HT-29 (cell line): ENCODE results near the gene EFEMP1. TPM values are rescaled to one million over a fixed set of nuclear protein-coding genes. Genes with fewer than 3 reads are reported as not detected.
"Not testable (repeated sequence)": the region's sequence is repeated elsewhere in the genome, so short reads cannot be mapped to it uniquely, and the experiment has no call there.

Experiments
- DNase-seq: peaks from one replicate; pipeline ENCODE4 v3.0.0-alpha.2; 2015; ENCODE audit warnings: low spot score
- total RNA-seq: library from RNA; depleted of rRNA; stranded (reverse); fragments of >200 nt; shearing (Covaris generic); gene quantifications from 2 replicates; pipeline ENCODE4 v1.2.3, GENCODE V29; 2014; rRNA removed

The EFEMP1 gene
- total RNA-seq, 1 experiment from 2014 or later, result not detected

GRCh38 chr2:55831671-55832410, 91.7 kb downstream of the EFEMP1 start:
- not testable (repeated sequence) for DNase-seq

- no peak for DNase-seq
Measured at GRCh38 chr2:55827855-55828254, 95.7 kb downstream of the EFEMP1 start.

- peak; percentile 32 for DNase-seq
Measured at GRCh38 chr2:55827428-55827827, 96.2 kb downstream of the EFEMP1 start.

- DNase-seq, result no peak
Measured at GRCh38 chr2:55826246-55826645, 97.3 kb downstream of the EFEMP1 start.

- DNase-seq, result no peak
Measured at GRCh38 chr2:55824551-55825096, 99.0 kb downstream of the EFEMP1 start.

Other genes starting within 250 kb of the EFEMP1 start
- 19.9 and 22.8 TPM in 2 replicates for gene PNPT1, start 229.9 kb downstream of the EFEMP1 start, total RNA-seq